Glutamatergic neuron (in vitro differentiated cells): ENCODE data around the gene ITPR1. TPM values are rescaled to one million over a fixed set of nuclear protein-coding genes. Genes with fewer than 3 reads are reported as not detected.

Experiments used
- DNase-seq: peaks from one replicate; pipeline ENCODE4 v3.0.0; 2022
- H3K27ac Mint-ChIP-seq: one replicate; pipeline ENCODE4 v1.8.0; 2020; ENCODE audit warnings: mild to moderate bottlenecking, mixed read lengths, inconsistent platforms; ENCODE audit not compliant: unreplicated experiment
- H3K27me3 Mint-ChIP-seq: one replicate; pipeline ENCODE4 v1.8.0; 2020; ENCODE audit warnings: mild to moderate bottlenecking, moderate library complexity, mixed read lengths, inconsistent platforms; ENCODE audit not compliant: unreplicated experiment
- H3K36me3 Mint-ChIP-seq: one replicate; pipeline ENCODE4 v1.8.0; 2020; ENCODE audit warnings: mild to moderate bottlenecking, mixed read lengths, inconsistent platforms; ENCODE audit not compliant: unreplicated experiment
- H3K4me1 Mint-ChIP-seq: one replicate; pipeline ENCODE4 v1.8.0; 2020; ENCODE audit warnings: mild to moderate bottlenecking, low read depth, mixed read lengths, inconsistent platforms; ENCODE audit not compliant: unreplicated experiment
- H3K4me3 Mint-ChIP-seq: one replicate; pipeline ENCODE4 v1.8.0; 2020; ENCODE audit warnings: mild to moderate bottlenecking, mixed read lengths, inconsistent platforms; ENCODE audit not compliant: unreplicated experiment
- H3K9me3 Mint-ChIP-seq: one replicate; pipeline ENCODE4 v1.8.0; 2020; ENCODE audit warnings: mild to moderate bottlenecking, moderate library complexity, mixed read lengths, inconsistent platforms; ENCODE audit not compliant: unreplicated experiment
- CTCF ChIP-seq: fragments of 200-600 bp; sonication (generic); IDR thresholded peaks from one replicate; pipeline ENCODE4 v1.5.0; 2021; ENCODE audit not compliant: partially characterized antibody, unreplicated experiment
- total RNA-seq: library from RNA; stranded (reverse); fragmentation: NEBNext Ultra II Directional; extraction: Animal tissue kit (Norgen Biotek cat#: 25700); gene quantifications from one replicate; pipeline ENCODE4 v1.2.1, GENCODE V29; 2021; ENCODE audit not compliant: unreplicated experiment

ITPR1 gene
- total RNA-seq, 1 donor from 2014 or later: 6.9 TPM

GRCh38 chr3:4813909-4814304, 320.8 kb downstream of the ITPR1 start:
- Mint-ChIP-seq H3K36me3 (peaks cover 14% of the 10 kb centered on the region), H3K4me1 (peaks cover 6% of the 10 kb centered on the region), H3K9me3 (no peaks in the 10 kb centered on the region), H3K27me3 (peaks cover 2% of the 10 kb centered on the region), H3K27ac (no peak overlapping the region), H3K4me3 (no peak overlapping the region)
- TF ChIP-seq CTCF: no peak
- no peak for DNase-seq

- Mint-ChIP-seq H3K4me1 (peaks cover 6% of the 10 kb centered on the region), H3K4me3 (no peak overlapping the region), H3K36me3 (peaks cover 14% of the 10 kb centered on the region), H3K27me3 (peaks cover 2% of the 10 kb centered on the region), H3K9me3 (peaks cover under 1% of the 10 kb centered on the region), H3K27ac (no peak overlapping the region)
- no peak for DNase-seq
- TF ChIP-seq CTCF: no peak
Measured at GRCh38 chr3:4814305-4814903, 321.3 kb downstream of the ITPR1 start.

GRCh38 chr3:4814904-4815574, 321.9 kb downstream of the ITPR1 start:
- H3K4me3 Mint-ChIP-seq: no peak overlapping the region

GRCh38 chr3:4816306-4816705, 323.2 kb downstream of the ITPR1 start:
- H3K4me1 Mint-ChIP-seq: peaks cover 3% of the 10 kb centered on the region
- peaks cover 2% of the 10 kb centered on the region for H3K9me3 Mint-ChIP-seq
- no peak for DNase-seq
- no peak overlapping the region for H3K4me3 Mint-ChIP-seq
- TF ChIP-seq CTCF: no peak
- H3K27ac Mint-ChIP-seq: no peak overlapping the region
- H3K27me3 Mint-ChIP-seq: peaks cover 2% of the 10 kb centered on the region
- peaks cover 14% of the 10 kb centered on the region for H3K36me3 Mint-ChIP-seq

More at GRCh38 chr3:4814904-4815574, 321.9 kb downstream of the ITPR1 start:
- peaks cover 2% of the 10 kb centered on the region for H3K27me3 Mint-ChIP-seq
- DNase-seq: no peak
- H3K9me3 Mint-ChIP-seq: peaks cover 2% of the 10 kb centered on the region
- H3K36me3 Mint-ChIP-seq: peaks cover 14% of the 10 kb centered on the region
- no peak overlapping the region for H3K27ac Mint-ChIP-seq
- H3K4me1 Mint-ChIP-seq: peaks cover 3% of the 10 kb centered on the region
- TF ChIP-seq CTCF: no peak

- Mint-ChIP-seq H3K27ac (no peak overlapping the region), H3K4me1 (peaks cover 3% of the 10 kb centered on the region), H3K4me3 (no peak overlapping the region), H3K9me3 (peaks cover 2% of the 10 kb centered on the region), H3K27me3 (peaks cover 2% of the 10 kb centered on the region), H3K36me3 (peaks cover 14% of the 10 kb centered on the region)
- no peak for TF ChIP-seq CTCF
- DNase-seq: no peak
Measured at GRCh38 chr3:4816718-4817117, 323.6 kb downstream of the ITPR1 start.
